K562 (cell line): ENCODE measurements around the gene NINJ1. TPM values are rescaled to one million over a fixed set of nuclear protein-coding genes. Genes with fewer than 3 reads are reported as not detected.
A peak's percentile ranks its signal among the peaks of the same experiment; 100 is the strongest.

Experiments
- BRD4 ChIP-seq: fragments of 200-600 bp; sonication (generic); IDR thresholded peaks from 2 replicates; pipeline ENCODE4 v1.6.1; 2017; ENCODE audit warnings: inconsistent platforms
- BRF1 ChIP-seq: IDR thresholded peaks from 3 replicates; pipeline ENCODE4 v1.6.1; 2011; ENCODE audit warnings: borderline replicate concordance, mild to moderate bottlenecking; ENCODE audit not compliant: insufficient read length; ENCODE audit errors: extremely low read depth
- CEBPG ChIP-seq, 3 experiments: fragments of 200-800 bp in 1 of 3; sonication (Bioruptor generic) in 1 of 3; sonication (generic) in 1 of 3; formaldehyde crosslinking in 1 of 3; IDR thresholded peaks in 2 of 3; conservative IDR thresholded peaks in 1 of 3; 2 replicates each; pipeline versions ENCODE4 v1.6.1 to v1.8.0; 2016 to 2022; ENCODE audit warnings: missing compliant biosample characterization in 2 of 3, missing genetic modification characterization in 2 of 3, mild to moderate bottlenecking in 1 of 3, missing genetic modification reagents in 1 of 3
- ELF1 ChIP-seq: fragments of 200-800 bp; sonication (Bioruptor generic); IDR thresholded peaks from 2 replicates; pipeline ENCODE4 v1.6.1; 2016; ENCODE audit warnings: missing genetic modification characterization, missing compliant biosample characterization
- ETV5 ChIP-seq: sonication (generic); formaldehyde crosslinking; IDR thresholded peaks from 2 replicates; pipeline ENCODE4 v1.4.0; 2020; ENCODE audit warnings: low read depth, mild to moderate bottlenecking, missing genetic modification reagents
- HNRNPK ChIP-seq: fragments of 200-400 bp; formaldehyde crosslinking; IDR thresholded peaks from one replicate; pipeline ENCODE4 v1.6.1; 2018; ENCODE audit warnings: mild to moderate bottlenecking, low read depth, low read length; ENCODE audit not compliant: poor library complexity, severe bottlenecking
- KLF16 ChIP-seq: IDR thresholded peaks from 2 replicates; pipeline ENCODE4 v1.6.1; 2016; ENCODE audit warnings: antibody characterized with exemption
- KLF6 ChIP-seq: fragments of 250-450 bp; sonication (Bioruptor Pico); IDR thresholded peaks from 2 replicates; pipeline ENCODE4 v1.4.0; 2020; ENCODE audit warnings: mild to moderate bottlenecking, moderate library complexity, borderline replicate concordance
- NELFE ChIP-seq: IDR thresholded peaks from 2 replicates; pipeline ENCODE4 v1.6.1; 2011; ENCODE audit warnings: mild to moderate bottlenecking; ENCODE audit not compliant: insufficient read depth, insufficient read length
- NR2C2 ChIP-seq, 2 experiments: fragments of 200-800 bp in 1 of 2; sonication (Bioruptor generic) in 1 of 2; sonication (generic) in 1 of 2; formaldehyde crosslinking in 1 of 2; IDR thresholded peaks; 2 replicates each; pipeline versions ENCODE4 v1.6.1 to v1.8.0; 2016 to 2022; ENCODE audit warnings: mild to moderate bottlenecking in 1 of 2, missing compliant biosample characterization in 1 of 2, missing genetic modification characterization in 1 of 2, missing genetic modification reagents in 1 of 2
- NR4A1 ChIP-seq, 2 experiments: fragments of 250-450 bp in 1 of 2; fragments of 450-650 bp in 1 of 2; sonication (Bioruptor Pico) in 1 of 2; IDR thresholded peaks; 2 replicates each; pipeline versions ENCODE4 v1.4.0 to v1.6.1; 2016 to 2020; ENCODE audit warnings: mild to moderate bottlenecking in 2 of 2, missing compliant biosample characterization in 1 of 2, missing genetic modification characterization in 1 of 2, moderate library complexity in 1 of 2
- STAT5B ChIP-seq: fragments of 250-450 bp; sonication (Bioruptor Pico); IDR thresholded peaks from 2 replicates; pipeline ENCODE4 v1.8.0; 2021; ENCODE audit warnings: mild to moderate bottlenecking, inconsistent platforms
- TAF7 ChIP-seq: fragments of 450-650 bp; IDR thresholded peaks from 2 replicates; pipeline ENCODE4 v1.6.1; 2016; ENCODE audit warnings: missing genetic modification characterization, missing compliant biosample characterization
- TBP ChIP-seq: optimal IDR thresholded peaks from 2 replicates; pipeline ENCODE3; 2011; ENCODE audit warnings: low read depth, low read length, improper control_type of control experiment
- TCFL5 ChIP-seq: fragments of 250-450 bp; sonication (Bioruptor Pico); conservative IDR thresholded peaks from 2 replicates; pipeline ENCODE4 v1.6.1; 2021; ENCODE audit warnings: mild to moderate bottlenecking, moderate library complexity, matching md5 sums
- TRIM28 ChIP-seq: fragments of 450-650 bp; IDR thresholded peaks from 2 replicates; pipeline ENCODE4 v1.6.1; 2017
- YBX1 ChIP-seq: fragments of 450-650 bp; IDR thresholded peaks from 2 replicates; pipeline ENCODE4 v1.7.1; 2016; ENCODE audit warnings: mild to moderate bottlenecking
- ZNF165 ChIP-seq: fragments of 250-450 bp; sonication (Bioruptor Pico); IDR thresholded peaks from 2 replicates; pipeline ENCODE4 v1.4.0; 2020; ENCODE audit warnings: borderline replicate concordance
- ZNF444 ChIP-seq: fragments of 250-450 bp; sonication (Bioruptor Pico); IDR thresholded peaks from 2 replicates; pipeline ENCODE4 v1.4.0; 2020; ENCODE audit warnings: mild to moderate bottlenecking, moderate library complexity
- ZNF79 ChIP-seq: fragments of 250-450 bp; sonication (Bioruptor Pico); IDR thresholded peaks from 2 replicates; pipeline ENCODE4 v1.4.0; 2020; ENCODE audit warnings: low read depth, mild to moderate bottlenecking, moderate library complexity
- polyA plus RNA-seq, 8 experiments: library from polyadenylated mRNA; depleted of rRNA in 4 of 8; stranded (reverse) in 5 of 8; unstranded in 3 of 8; fragments of >200 nt; fragmentation: Nextera tagmentation in 2 of 8; fragmentation: Illumina TruSeq in 1 of 8; extraction: Ambion mirVana in 2 of 8; extraction: Trizol in 1 of 8; gene quantifications; 2 replicates each; pipeline versions ENCODE4 v1.2.1 to v1.2.3, GENCODE V29; 2011 to 2014; ENCODE audit warnings: inconsistent platforms in 1 of 8, missing spikeins in 1 of 8
- total RNA-seq, 7 experiments: library from RNA; depleted of rRNA in 6 of 7; stranded (reverse); fragments of >200 nt in 6 of 7; fragmentation: Illumina TruSeq in 2 of 7; extraction: Trizol in 2 of 7; gene quantifications; 2 replicates each; pipeline versions ENCODE4 v1.2.1 to v1.2.3, GENCODE V29; 2011 to 2021; ENCODE audit warnings: low replicate concordance in 1 of 7
- TF ChIP-seq, protein P1 (sequence below): fragments of 450-650 bp; conservative IDR thresholded peaks from 2 replicates; pipeline ENCODE4 v1.6.1; 2016; ENCODE audit warnings: missing genetic modification characterization, low read depth, mild to moderate bottlenecking, missing compliant biosample characterization, moderate library complexity
- TF ChIP-seq, protein P2 (sequence below): sonication (generic); formaldehyde crosslinking; IDR thresholded peaks from 2 replicates; pipeline ENCODE4 v1.8.0; 2023; ENCODE audit warnings: mild to moderate bottlenecking, missing genetic modification reagents
- TF ChIP-seq, protein P3 (sequence below), 2 experiments: fragments of 450-650 bp; IDR thresholded peaks; 2 replicates each; pipeline ENCODE4 v1.6.1; 2016

NINJ1 gene
- total and polyA plus RNA-seq, 9 of the 15 experiments (the other 6 are each of a cell fraction or from before 2014, with no cell fraction given): 0.13 to 8.4 (median 4.9) TPM

DNA sequence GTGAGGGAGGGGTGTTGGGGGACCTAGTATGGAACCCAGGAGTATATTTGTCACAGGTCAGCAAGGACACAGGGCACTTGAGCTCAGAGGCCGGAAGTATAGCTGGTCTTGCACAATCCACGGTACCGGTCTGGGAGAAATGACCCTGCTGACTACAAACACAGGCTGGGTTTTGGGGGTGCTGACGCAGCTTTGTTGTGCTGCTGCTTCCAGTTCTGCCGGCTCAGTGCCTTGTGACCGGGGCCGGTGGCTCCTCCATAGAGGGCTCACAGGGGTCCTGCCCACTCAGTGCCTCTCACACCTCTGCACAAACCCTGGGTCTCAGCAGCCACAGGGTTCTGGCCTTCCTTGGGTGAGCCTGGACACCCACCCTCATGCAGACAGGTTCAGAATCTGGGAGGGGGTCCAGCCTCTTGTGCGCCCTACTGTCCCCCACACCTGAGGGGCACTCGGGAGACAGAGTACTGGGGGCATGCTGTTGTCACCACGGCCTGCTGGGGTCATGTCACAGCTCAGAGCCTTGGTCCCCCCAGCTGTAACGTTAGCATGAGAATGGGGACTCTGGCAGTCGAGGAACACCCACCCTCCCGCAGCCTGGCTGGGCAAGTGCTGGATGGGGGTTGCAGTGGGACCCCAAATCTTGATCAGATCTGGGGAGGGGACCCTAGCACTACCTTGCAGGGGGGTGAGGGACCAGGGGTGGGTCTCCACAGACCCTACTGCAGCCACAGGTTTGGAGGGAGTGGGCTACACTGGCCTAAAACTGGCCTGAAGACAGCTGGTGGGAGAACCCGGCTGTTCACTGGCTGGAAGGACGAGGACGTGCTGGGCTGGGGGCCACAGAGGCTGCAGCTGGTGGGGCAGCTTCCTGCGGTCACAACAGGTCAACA lies 17.7 kb downstream of the NINJ1 start (continued):
- TF ChIP-seq, protein P1, sequence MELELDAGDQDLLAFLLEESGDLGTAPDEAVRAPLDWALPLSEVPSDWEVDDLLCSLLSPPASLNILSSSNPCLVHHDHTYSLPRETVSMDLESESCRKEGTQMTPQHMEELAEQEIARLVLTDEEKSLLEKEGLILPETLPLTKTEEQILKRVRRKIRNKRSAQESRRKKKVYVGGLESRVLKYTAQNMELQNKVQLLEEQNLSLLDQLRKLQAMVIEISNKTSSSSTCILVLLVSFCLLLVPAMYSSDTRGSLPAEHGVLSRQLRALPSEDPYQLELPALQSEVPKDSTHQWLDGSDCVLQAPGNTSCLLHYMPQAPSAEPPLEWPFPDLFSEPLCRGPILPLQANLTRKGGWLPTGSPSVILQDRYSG (tag): peak; percentile 58; the same call in 1 of the 2 replicates
- TF ChIP-seq YBX1 (no peak), TCFL5 (CRISPR knock-in tag) (no peak), HNRNPK (no peak), CEBPG (CRISPR knock-in tag; IDR thresholded peaks at IDR 0.05) (peak; percentile 87), CEBPG (tag; conservative IDR thresholded peaks at IDR 0.05 in 1 of 2, IDR thresholded peaks at IDR 0.05 in 1 of 2) (peak; percentile 90 to 92), NELFE (no peak), BRD4 (no peak), KLF6 (no peak), STAT5B (CRISPR knock-in tag) (no peak), BRF1 (no peak), KLF16 (no peak), ZNF165 (CRISPR knock-in tag) (no peak), TBP (no peak), NR4A1 (CRISPR knock-in tag; IDR thresholded peaks at IDR 0.05) (no peak), NR4A1 (tag; IDR thresholded peaks at IDR 0.05) (no peak), ELF1 (tag) (0 out of 2 replicates have a peak, but pooled peaks have one; percentile 15), ETV5 (CRISPR knock-in tag) (peak; percentile 78), ZNF444 (CRISPR knock-in tag) (no peak), TAF7 (tag) (no peak), NR2C2 (CRISPR knock-in tag; IDR thresholded peaks at IDR 0.05) (no peak), NR2C2 (tag; IDR thresholded peaks at IDR 0.05) (peak; percentile 71; the same call in 1 of the 2 replicates), TRIM28 (no peak), ZNF79 (CRISPR knock-in tag) (no peak)
- TF ChIP-seq, protein P2, sequence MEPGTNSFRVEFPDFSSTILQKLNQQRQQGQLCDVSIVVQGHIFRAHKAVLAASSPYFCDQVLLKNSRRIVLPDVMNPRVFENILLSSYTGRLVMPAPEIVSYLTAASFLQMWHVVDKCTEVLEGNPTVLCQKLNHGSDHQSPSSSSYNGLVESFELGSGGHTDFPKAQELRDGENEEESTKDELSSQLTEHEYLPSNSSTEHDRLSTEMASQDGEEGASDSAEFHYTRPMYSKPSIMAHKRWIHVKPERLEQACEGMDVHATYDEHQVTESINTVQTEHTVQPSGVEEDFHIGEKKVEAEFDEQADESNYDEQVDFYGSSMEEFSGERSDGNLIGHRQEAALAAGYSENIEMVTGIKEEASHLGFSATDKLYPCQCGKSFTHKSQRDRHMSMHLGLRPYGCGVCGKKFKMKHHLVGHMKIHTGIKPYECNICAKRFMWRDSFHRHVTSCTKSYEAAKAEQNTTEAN (CRISPR knock-in tag): no peak
- TF ChIP-seq, protein P3, sequence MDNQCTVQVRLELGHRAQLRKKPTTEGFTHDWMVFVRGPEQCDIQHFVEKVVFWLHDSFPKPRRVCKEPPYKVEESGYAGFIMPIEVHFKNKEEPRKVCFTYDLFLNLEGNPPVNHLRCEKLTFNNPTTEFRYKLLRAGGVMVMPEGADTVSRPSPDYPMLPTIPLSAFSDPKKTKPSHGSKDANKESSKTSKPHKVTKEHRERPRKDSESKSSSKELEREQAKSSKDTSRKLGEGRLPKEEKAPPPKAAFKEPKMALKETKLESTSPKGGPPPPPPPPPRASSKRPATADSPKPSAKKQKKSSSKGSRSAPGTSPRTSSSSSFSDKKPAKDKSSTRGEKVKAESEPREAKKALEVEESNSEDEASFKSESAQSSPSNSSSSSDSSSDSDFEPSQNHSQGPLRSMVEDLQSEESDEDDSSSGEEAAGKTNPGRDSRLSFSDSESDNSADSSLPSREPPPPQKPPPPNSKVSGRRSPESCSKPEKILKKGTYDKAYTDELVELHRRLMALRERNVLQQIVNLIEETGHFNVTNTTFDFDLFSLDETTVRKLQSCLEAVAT (IDR thresholded peaks at IDR 0.05): no peak
